Epidermal melanocyte (primary cell): Measurements from ENCODE around the gene TTR.

Experiments
- DNase-seq: peaks from one replicate; pipeline ENCODE4 v3.0.0; 2011; ENCODE audit warnings: low spot score; ENCODE audit not compliant: insufficient read length

TTR gene

GRCh38 chr18:31591628-31592027 lies at the start of gene TTR:
TTR (plus strand) TSS chr18:31591877; CDS start chr18:31591903, 26 bp downstream.
- no peak for DNase-seq

GRCh38 chr18:31546476-31546875 lies 45.2 kb upstream of the TTR start:
- no peak for DNase-seq

DNA sequence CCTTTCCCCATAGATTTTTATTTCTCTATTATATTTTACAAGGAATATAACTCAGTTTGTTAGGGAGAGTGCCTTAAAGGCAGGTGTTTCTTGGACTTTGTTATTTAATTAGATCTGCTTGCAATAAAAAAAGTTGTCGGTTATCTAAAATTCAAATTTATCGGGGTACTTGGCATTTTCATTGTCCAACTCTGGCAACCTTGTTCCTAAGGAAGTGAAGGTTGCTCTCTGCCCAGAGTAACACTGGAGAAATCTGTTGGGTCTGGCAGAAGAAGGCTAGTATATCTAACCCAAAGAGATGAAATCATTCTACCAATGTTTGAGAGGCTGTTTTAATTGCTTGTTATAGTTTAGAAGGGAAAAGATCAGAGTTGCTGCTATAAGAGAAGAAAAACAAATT lies 42.8 kb upstream of the TTR start:
- no peak for DNase-seq

GRCh38 chr18:31549416-31549815 lies 42.3 kb upstream of the TTR start:
- DNase-seq: no peak

GRCh38 chr18:31551883-31552282 lies 39.8 kb upstream of the TTR start:
- DNase-seq: no peak

DNA sequence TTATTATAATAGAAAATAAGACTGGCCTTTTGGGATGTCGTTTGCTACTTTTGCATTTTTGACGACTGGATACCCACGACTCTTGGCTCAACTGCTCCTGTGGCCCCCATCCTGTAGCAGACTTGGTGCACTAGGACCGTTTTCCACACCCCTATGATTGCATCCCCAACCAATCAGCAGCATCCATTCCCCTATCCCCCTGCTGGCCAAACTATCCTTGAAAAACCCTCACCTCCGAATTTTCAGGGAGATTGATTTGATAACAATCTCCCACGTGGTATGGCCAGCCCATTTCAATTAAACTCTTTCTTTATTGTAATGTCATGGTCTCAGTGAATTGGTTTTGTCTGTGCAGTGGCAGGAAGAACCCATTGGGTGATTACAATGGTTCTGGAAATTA lies 37.9 kb upstream of the TTR start:
- no peak for DNase-seq

- no peak for DNase-seq
Observed at GRCh38 chr18:31554776-31555175, 36.9 kb upstream of the TTR start.

- peak; percentile 57 for DNase-seq
Observed at GRCh38 chr18:31555971-31556747, 35.5 kb upstream of the TTR start.

GRCh38 chr18:31557446-31557845 lies 34.2 kb upstream of the TTR start:
- no peak for DNase-seq

- DNase-seq: no peak
Observed at GRCh38 chr18:31558567-31558966, 33.1 kb upstream of the TTR start.

DNA sequence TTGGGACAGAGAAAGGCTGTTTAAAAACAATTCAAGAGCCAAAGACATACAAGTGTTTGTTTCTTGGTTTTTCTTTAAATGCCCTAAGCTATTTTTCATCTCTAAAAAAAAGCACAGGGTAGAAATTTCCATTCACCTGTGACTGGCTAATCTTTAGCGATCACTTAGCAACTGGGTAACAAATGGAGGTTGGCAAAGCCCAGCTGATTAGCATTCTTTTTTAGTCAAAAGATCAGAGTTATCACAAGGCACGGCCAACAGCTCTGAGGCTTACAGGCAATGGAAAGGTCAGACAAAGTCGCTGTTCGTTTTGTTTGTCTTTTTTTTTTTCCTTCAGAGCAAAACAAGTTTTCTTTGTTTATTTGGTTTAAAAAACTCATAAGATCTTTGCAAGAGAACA lies 29.0 kb upstream of the TTR start:
- DNase-seq: no peak

- DNase-seq: no peak
Observed at GRCh38 chr18:31563778-31564177, 27.9 kb upstream of the TTR start.

- DNase-seq: no peak
Observed at GRCh38 chr18:31565345-31565744, 26.3 kb upstream of the TTR start.

DNA sequence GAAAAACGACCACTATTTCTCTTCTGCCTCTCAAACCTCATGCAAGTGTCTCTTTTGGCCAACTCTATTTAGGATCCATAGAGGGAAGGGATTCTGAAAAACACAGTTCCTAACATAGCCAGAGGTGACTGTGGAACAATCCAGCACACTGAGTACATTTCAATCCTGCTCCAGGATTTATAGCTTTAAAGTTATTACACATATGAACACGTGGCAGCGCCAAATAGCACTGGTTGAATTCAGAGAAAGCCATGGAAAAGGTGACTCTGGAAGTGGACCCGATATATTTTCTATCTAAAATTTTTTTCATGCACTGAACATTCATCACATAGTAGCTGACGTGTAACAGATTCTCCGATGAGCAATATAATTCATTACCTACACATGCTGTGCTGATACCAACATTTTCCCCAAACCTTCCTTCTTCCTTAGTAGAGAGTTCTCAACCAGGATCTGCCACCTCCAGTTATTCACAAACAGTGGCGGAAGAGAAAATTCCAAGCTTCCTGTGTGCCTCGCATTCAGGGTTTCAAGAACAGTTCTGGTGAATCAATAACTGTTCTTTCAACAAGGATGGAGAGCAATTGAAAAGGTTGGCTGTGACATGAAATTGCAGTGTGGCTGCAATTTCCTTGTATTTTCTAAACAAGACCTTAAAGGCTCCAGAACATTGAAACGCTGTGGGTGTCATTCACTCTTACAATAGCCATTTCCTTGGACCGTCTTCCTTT lies 25.7 kb upstream of the TTR start:
- DNase-seq: no peak

DNA sequence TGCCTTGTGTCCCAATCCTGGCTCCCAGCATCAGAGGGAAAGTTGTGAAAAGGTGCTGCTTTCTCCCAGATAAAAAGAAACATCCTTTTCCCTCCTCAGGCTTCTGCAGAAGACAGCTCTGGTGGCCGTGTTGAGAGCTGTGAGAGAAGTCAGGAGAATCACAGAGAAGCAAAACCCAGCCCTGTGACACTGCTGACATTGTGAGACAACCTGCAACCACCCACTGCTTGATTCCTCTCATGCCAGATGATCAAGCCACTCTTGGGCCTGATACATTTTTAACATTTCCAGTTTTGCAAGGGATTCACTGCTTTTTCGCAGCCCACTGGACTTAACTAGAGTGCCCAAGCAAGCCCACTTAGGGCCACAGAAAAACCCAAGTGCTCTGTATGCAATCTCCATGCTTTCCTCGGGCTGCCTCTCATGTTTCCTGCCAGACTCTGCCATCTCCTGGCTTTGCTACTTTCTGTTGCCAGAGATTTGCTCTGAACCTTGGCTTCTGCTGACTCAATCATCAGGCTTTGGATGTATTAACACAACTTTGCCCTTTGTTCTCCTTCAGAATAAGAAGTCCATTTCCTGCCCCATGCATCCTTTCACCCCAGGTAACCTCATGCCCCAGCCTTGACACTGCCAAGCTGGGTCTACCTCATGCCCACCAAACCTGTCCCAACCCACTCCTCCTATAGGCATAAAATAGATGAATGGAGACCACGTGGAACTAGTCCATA lies 24.9 kb upstream of the TTR start:
- no peak for DNase-seq

- DNase-seq: no peak
Observed at GRCh38 chr18:31572368-31572767, 19.3 kb upstream of the TTR start.

GRCh38 chr18:31573051-31573450 lies 18.6 kb upstream of the TTR start:
- DNase-seq: no peak

DNA sequence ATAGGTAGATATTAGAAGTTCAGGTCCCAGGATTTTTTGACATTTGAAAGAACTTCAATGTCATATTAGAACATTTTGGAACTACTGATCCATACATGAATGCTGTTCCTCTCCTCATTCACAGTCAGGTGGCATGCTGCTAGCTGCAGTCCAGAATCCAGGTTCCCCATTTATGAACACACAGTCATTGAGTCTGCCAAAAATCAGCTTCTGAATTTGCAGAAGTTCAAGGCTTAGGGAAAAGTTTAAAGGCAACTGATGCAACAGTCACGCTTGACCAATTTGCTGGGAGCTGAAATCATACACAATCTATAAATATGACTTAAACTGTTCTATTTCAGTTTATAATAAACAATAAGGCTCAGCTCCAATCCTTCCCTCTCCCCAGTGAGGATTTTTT lies 17.3 kb upstream of the TTR start:
- no peak for DNase-seq

- DNase-seq: no peak
Observed at GRCh38 chr18:31575515-31576257, 16.0 kb upstream of the TTR start.

GRCh38 chr18:31576670-31577069 lies 15.0 kb upstream of the TTR start:
- DNase-seq: no peak

DNA sequence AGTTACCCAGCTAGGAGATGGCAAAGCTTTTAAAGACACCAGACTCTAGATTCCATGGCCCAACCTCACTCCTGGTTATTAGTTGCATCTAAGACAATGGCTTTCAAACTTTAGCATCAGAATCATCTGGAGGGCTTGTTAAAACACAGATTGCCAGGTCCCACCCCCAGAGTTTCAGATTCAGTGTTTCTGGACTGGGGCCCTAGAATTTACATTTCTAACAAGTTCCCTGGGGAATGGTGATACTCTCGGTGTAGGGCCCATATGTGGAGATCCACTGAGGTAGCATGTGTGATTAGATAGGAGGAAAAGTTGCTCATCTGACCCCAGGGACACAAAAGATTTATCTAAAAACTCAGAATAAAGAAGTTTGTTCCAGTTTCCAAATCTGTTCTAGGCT lies 14.5 kb upstream of the TTR start:
- no peak for DNase-seq

DNA sequence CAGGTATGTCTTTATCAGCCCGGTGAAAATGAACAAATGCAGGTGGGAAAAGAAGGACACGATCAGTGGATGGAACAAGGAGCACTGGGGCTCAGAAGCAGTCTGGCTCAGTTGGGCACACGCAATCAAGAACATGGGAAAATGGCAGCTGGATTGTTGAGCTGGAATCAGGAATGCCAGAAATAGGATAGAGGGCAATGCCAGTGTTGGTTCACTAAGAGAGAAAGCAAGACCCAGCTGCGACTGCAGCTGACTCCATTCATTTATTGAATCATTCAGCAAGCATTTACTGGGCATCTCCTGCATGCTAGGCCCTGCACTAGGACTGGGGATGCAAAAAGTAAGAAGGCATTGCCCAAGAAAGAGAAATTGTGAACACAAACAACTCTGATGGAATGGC lies 13.6 kb upstream of the TTR start:
- DNase-seq: no peak
